ENCODE results near the gene SPATS2. TPM values are rescaled to one million over a fixed set of nuclear protein-coding genes. Genes with fewer than 3 reads are reported as not detected.

Gene SPATS2
- total RNA-seq, 4 donors from 2014 or later, result 14.0 to 26.5 (median 19.6) TPM

DNA sequence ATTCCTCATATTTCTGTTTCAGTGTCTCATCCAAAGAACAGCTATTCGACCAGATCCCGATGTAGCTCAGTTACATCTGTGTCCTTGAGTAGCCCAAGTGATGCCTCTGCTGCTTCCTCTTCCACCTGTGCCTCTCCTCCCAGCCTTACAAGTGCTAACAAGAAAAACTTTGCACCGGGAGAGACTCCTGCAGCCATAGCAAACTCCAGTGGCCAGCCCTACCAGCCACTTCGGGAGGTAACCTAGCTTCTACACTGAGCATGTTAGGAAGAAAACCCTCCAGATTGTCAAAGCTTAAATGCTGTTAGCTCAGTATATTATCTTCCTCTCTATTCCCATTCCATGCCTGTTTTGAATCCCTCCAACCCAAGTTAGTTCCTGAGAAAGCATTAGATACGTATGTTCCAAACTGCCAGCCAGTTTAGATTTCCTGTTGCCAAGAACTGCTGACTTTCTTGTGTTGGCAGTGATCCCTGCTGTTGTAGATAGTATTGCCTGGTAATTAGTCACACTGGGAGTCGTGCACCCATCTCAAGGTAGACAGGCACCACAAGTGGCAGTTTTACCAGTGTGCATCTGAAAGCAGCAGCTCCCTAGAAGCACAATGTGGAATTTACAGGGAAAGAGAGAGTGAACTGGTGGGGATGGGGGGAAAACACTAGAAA, 157.5 kb downstream of the SPATS2 start:
- intact Hi-C loops (cut with DNase I; ENCODE audit: low total_unique reads), result no loop called here
- H3K4me3 ChIP-seq (ENCODE audit: low read depth, poor library complexity, severe bottlenecking), result no peak overlapping the region
- 69 to 70% methylated on average over 6 of the region's 6 CpGs for WGBS, 2 donors
- DNase-seq (ENCODE audit: low spot score in 2 of 2), result peak in 1 of 2 donors; percentile 26
- TF ChIP-seq, protein P1, sequence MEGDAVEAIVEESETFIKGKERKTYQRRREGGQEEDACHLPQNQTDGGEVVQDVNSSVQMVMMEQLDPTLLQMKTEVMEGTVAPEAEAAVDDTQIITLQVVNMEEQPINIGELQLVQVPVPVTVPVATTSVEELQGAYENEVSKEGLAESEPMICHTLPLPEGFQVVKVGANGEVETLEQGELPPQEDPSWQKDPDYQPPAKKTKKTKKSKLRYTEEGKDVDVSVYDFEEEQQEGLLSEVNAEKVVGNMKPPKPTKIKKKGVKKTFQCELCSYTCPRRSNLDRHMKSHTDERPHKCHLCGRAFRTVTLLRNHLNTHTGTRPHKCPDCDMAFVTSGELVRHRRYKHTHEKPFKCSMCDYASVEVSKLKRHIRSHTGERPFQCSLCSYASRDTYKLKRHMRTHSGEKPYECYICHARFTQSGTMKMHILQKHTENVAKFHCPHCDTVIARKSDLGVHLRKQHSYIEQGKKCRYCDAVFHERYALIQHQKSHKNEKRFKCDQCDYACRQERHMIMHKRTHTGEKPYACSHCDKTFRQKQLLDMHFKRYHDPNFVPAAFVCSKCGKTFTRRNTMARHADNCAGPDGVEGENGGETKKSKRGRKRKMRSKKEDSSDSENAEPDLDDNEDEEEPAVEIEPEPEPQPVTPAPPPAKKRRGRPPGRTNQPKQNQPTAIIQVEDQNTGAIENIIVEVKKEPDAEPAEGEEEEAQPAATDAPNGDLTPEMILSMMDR (IDR thresholded peaks at IDR 0.05), result no peak

DNA sequence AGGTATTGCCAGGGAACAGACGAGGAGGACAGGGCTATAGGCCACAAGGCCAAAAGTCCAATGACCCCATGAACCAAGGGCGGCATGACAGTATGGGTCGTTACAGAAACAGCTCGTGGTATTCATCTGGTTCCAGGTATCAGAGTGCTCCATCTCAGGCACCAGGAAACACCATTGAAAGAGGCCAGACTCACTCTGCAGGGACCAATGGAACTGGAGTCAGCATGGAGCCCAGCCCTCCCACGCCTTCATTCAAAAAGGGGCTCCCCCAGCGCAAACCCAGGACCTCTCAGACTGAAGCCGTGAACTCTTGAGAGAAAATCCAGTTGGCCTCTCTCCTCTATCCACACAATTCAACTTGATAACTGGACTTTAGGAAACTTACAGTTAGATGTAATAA, 158.7 kb downstream of the SPATS2 start:
- WGBS, 2 donors, result 96% methylated on average over 7 of the region's 7 CpGs

DNA sequence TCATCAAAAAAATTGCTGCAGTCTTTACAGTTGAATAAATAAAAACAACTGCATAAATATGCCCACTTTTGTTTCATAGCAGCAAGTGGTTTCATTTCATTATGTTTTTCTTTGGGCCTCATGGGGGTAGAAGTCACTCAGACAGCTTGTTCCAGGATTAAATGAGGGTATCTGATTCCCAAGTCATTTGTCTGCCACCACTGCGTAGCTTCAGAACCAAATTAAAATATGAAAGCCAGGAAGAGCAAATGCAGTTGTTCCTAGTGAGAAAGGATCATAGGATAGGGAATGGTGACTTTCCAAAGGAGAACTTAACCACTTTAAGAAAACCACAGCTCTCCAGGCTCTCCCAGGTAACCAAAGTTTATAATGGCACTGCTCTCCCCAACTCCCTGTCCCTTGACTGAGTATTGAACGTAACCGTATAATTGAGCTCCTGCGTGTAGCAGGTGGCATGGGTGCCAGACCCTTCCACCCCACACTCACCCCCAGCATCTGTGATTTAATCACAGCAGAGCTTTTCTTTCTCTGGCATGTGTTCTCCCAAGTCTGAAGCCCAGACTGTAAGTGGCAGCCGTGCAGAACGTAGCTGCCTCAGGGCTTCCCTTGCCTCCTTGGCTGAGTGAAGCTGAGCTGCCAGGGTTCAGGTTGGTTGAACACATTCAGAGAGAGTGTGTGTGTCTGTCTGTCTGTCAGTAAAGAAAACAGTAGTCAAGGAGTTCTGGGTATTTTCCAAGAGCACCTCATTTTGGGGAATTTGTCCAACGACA, 160.3 kb downstream of the SPATS2 start:
- peak in 1 of 2 donors; percentile 63 for DNase-seq (ENCODE audit: low spot score in 2 of 2)
- H3K4me3 ChIP-seq (ENCODE audit: low read depth, poor library complexity, severe bottlenecking), result no peak overlapping the region
- TF ChIP-seq POLR2A (IDR thresholded peaks at IDR 0.05), result no peak
- TF ChIP-seq, protein P1 (IDR thresholded peaks at IDR 0.05), result no peak
- WGBS, 2 donors, result 78 to 84% methylated on average over 7 of the region's 7 CpGs
- intact Hi-C loops (cut with DNase I; ENCODE audit: low total_unique reads), result no loop called here

More for the DNA sequence above, 158.7 kb downstream of the SPATS2 start:
- intact Hi-C loops (cut with DNase I; ENCODE audit: low total_unique reads), result no loop called here
- no peak overlapping the region for H3K4me3 ChIP-seq (ENCODE audit: low read depth, poor library complexity, severe bottlenecking)
- TF ChIP-seq, protein P1 (IDR thresholded peaks at IDR 0.05), result no peak
- no peak for TF ChIP-seq POLR2A (IDR thresholded peaks at IDR 0.05)
- peak in 1 of 2 donors; percentile 53 for DNase-seq (ENCODE audit: low spot score in 2 of 2)

DNA sequence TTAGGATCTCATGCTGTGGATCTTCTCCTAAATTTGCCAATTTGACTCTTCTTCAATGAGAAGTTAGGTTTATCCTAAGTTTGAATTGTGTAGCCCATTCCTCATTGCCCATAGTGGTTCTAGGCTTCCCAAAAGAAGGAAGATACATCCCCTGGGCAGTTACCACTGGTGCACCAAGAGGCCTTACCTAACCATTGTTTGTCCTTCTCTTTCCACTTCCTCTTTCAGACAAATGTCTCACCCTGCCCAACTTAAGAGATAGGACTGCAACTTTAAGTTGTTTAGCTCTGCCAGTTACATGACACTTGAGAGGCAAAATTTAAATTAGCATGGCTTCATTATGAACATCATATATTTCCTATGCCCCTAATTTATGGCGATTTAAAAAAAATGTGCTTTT, 162.2 kb downstream of the SPATS2 start:
- H3K4me3 ChIP-seq (ENCODE audit: low read depth, poor library complexity, severe bottlenecking), result no peak overlapping the region
- 96 to 100% methylated on average over 1 of the region's 1 CpG for WGBS, 2 donors
- intact Hi-C loops (cut with DNase I; ENCODE audit: low total_unique reads), result no loop called here
- TF ChIP-seq POLR2A (IDR thresholded peaks at IDR 0.05), result no peak
- TF ChIP-seq, protein P1 (IDR thresholded peaks at IDR 0.05), result no peak
- DNase-seq (ENCODE audit: low spot score in 2 of 2), result no peak

DNA sequence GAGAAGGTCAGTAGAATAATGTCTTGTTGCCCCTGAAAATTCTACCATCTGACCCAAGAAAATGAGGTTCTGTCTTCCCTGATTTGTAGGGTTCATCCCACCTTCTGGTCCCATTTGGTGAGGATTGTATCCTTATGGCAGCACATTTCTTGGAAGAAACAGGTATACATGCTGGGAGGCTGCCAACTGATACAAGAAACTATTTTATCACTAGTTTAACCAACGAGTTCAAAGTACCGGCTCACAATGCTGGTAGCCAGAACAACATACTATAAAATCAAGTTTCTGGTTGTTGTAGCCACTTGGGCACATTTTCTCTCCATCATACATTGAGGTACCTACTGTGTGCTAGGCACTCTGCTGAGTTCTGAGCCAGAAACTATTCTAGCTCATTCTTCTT, 164.5 kb downstream of the SPATS2 start:
- no peak for DNase-seq (ENCODE audit: low spot score in 2 of 2)
- TF ChIP-seq, protein P1 (IDR thresholded peaks at IDR 0.05), result no peak
- TF ChIP-seq POLR2A (IDR thresholded peaks at IDR 0.05), result no peak
- 54 to 72% methylated on average over 2 of the region's 2 CpGs for WGBS, 2 donors
- intact Hi-C loops (cut with DNase I; ENCODE audit: low total_unique reads), result no loop called here
- no peak overlapping the region for H3K4me3 ChIP-seq (ENCODE audit: low read depth, poor library complexity, severe bottlenecking)

All from lower leg skin (tissue), 4 donors.